Measurements from ENCODE around the gene DLGAP4. TPM values are rescaled to one million over a fixed set of nuclear protein-coding genes. Genes with fewer than 3 reads are reported as not detected.

The DLGAP4 gene
- total and polyA plus RNA-seq, 9 of the 15 experiments (the other 6 are each of a cell fraction or from before 2014, with no cell fraction given) = 0.31 to 34.1 (median 4.5) TPM

DNA sequence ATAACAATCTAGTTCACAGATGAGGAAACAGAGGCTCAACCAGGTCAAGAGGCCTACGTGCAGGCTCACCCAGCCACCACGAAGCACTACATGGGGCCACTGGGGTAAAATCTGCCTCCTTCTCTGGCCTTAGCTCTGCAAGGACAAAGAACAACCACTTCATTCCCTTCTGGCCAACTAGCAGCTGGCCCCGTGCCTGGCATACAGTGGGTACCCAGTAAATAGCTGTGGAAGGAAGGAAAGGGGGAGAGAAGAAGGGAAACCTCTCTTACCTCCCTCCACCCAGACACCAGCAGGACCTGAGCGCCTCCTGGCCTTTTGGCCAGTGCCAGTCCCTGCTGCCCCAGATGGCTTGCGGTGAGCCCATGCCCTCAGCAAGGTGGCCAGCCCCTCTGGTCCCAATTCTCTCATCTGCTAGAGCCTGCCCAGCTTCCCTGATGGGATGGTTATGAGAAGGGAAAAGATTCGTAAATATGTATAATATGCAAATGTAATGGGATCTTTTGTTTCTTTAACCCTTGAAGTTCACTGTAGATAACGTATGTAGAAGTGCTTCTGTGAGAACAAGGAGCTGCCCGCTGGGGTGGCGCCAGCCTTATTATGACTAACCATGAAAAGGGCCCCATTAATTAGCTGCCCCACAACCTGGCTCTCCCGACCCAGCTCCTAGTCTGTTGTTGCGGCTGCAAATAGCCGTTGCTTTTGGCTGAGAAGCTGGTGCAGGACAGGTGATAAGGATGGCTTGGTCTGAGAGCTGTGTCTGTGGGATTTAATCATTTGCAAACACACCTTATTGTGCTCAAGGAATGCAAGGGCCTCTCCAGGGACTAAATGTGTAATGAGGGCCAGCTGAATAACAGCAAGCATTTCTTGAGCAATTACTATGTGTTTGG, 62.0 kb downstream of the DLGAP4 start (continued):
- TF ChIP-seq BACH1 (tag; IDR thresholded peaks at IDR 0.05) = no peak
- no peak for TF ChIP-seq U2AF1 (optimal IDR thresholded peaks at IDR 0.05; ENCODE audit: low read depth, low read length)
- TF ChIP-seq CBFA2T2 (conservative IDR thresholded peaks at IDR 0.05) = peak; percentile 46; the same call in 1 of the 2 replicates
- TF ChIP-seq, protein P1, sequence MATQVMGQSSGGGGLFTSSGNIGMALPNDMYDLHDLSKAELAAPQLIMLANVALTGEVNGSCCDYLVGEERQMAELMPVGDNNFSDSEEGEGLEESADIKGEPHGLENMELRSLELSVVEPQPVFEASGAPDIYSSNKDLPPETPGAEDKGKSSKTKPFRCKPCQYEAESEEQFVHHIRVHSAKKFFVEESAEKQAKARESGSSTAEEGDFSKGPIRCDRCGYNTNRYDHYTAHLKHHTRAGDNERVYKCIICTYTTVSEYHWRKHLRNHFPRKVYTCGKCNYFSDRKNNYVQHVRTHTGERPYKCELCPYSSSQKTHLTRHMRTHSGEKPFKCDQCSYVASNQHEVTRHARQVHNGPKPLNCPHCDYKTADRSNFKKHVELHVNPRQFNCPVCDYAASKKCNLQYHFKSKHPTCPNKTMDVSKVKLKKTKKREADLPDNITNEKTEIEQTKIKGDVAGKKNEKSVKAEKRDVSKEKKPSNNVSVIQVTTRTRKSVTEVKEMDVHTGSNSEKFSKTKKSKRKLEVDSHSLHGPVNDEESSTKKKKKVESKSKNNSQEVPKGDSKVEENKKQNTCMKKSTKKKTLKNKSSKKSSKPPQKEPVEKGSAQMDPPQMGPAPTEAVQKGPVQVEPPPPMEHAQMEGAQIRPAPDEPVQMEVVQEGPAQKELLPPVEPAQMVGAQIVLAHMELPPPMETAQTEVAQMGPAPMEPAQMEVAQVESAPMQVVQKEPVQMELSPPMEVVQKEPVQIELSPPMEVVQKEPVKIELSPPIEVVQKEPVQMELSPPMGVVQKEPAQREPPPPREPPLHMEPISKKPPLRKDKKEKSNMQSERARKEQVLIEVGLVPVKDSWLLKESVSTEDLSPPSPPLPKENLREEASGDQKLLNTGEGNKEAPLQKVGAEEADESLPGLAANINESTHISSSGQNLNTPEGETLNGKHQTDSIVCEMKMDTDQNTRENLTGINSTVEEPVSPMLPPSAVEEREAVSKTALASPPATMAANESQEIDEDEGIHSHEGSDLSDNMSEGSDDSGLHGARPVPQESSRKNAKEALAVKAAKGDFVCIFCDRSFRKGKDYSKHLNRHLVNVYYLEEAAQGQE (IDR thresholded peaks at IDR 0.05; ENCODE audit: borderline replicate concordance) = no peak
- TF ChIP-seq, protein P1 (CRISPR knock-in tag; IDR thresholded peaks at IDR 0.05; ENCODE audit: low read depth) = no peak
- TF ChIP-seq, protein P2, sequence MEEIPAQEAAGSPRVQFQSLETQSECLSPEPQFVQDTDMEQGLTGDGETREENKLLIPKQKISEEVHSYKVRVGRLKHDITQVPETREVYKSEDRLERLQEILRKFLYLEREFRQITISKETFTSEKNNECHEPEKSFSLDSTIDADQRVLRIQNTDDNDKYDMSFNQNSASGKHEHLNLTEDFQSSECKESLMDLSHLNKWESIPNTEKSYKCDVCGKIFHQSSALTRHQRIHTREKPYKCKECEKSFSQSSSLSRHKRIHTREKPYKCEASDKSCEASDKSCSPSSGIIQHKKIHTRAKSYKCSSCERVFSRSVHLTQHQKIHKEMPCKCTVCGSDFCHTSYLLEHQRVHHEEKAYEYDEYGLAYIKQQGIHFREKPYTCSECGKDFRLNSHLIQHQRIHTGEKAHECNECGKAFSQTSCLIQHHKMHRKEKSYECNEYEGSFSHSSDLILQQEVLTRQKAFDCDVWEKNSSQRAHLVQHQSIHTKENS (CRISPR knock-in tag; IDR thresholded peaks at IDR 0.05) = no peak
- TF ChIP-seq TEAD1 (CRISPR knock-in tag; IDR thresholded peaks at IDR 0.05) = no peak
- TF ChIP-seq FOXA3 (CRISPR knock-in tag; conservative IDR thresholded peaks at IDR 0.05 in 1 of 2, IDR thresholded peaks at IDR 0.05 in 1 of 2) = no peak
- TF ChIP-seq, protein P3, sequence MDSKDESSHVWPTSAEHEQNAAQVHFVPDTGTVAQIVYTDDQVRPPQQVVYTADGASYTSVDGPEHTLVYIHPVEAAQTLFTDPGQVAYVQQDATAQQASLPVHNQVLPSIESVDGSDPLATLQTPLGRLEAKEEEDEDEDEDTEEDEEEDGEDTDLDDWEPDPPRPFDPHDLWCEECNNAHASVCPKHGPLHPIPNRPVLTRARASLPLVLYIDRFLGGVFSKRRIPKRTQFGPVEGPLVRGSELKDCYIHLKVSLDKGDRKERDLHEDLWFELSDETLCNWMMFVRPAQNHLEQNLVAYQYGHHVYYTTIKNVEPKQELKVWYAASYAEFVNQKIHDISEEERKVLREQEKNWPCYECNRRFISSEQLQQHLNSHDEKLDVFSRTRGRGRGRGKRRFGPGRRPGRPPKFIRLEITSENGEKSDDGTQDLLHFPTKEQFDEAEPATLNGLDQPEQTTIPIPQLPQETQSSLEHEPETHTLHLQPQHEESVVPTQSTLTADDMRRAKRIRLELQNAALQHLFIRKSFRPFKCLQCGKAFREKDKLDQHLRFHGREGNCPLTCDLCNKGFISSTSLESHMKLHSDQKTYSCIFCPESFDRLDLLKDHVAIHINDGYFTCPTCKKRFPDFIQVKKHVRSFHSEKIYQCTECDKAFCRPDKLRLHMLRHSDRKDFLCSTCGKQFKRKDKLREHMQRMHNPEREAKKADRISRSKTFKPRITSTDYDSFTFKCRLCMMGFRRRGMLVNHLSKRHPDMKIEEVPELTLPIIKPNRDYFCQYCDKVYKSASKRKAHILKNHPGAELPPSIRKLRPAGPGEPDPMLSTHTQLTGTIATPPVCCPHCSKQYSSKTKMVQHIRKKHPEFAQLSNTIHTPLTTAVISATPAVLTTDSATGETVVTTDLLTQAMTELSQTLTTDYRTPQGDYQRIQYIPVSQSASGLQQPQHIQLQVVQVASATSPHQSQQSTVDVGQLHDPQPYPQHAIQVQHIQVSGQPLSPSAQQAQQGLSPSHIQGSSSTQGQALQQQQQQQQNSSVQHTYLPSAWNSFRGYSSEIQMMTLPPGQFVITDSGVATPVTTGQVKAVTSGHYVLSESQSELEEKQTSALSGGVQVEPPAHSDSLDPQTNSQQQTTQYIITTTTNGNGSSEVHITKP (IDR thresholded peaks at IDR 0.05; ENCODE audit: partially characterized antibody) = no peak
- no peak for TF ChIP-seq POLR2H (tag; IDR thresholded peaks at IDR 0.05; ENCODE audit: low read depth)
- no peak for TF ChIP-seq MYC (IDR thresholded peaks at IDR 0.05; ENCODE audit: low read depth, low read length)
- no peak for TF ChIP-seq MYC (CRISPR knock-in tag; IDR thresholded peaks at IDR 0.05; ENCODE audit: borderline replicate concordance, low read depth)
- no peak for TF ChIP-seq ZNF12 (CRISPR knock-in tag; IDR thresholded peaks at IDR 0.05)

Data from K562 (cell line).